GM18951 (cell line): ENCODE results near the gene RTN4IP1.

Experiments
- POLR2A ChIP-seq: IDR thresholded peaks from 4 replicates; pipeline ENCODE4 v1.6.1; 2011; ENCODE audit warnings: mild to moderate bottlenecking; ENCODE audit not compliant: insufficient read length, insufficient read depth; ENCODE audit errors: extremely low read depth
- in situ Hi-C: fragments of 300-500 bp; cut with MboI; formaldehyde crosslinking; loops from one replicate; pipeline ENCODE4 v1.12.0; 2022; ENCODE audit warnings: low sequenced_read_pairs, mixed read lengths, inconsistent platforms; ENCODE audit not compliant: unreplicated experiment

RTN4IP1 gene

DNA sequence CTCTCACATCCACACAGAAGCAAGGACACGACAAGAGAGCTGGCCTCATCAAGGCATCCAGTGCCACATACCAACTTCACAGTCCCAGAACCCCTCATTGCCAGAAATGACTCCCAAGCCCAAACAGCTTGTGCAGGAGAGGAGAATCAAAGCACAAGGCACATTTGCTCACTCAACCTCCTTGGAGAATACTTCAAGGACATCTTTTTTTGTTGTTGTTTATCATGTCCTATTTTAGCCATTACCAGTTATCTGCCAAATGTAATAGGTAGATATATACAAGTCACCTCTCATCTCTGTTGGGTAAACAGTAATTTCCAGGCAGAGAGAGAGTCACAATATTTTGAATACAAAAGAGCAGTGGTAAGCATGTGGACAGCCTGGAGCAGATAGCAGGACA is 47.8 kb downstream of the RTN4IP1 start:
- in situ Hi-C loops, result loop anchor here (25.0 kb wide), 1 partner anchor 406 kb away; no protein-coding TSS in a partner anchor
- TF ChIP-seq POLR2A, result no peak

DNA sequence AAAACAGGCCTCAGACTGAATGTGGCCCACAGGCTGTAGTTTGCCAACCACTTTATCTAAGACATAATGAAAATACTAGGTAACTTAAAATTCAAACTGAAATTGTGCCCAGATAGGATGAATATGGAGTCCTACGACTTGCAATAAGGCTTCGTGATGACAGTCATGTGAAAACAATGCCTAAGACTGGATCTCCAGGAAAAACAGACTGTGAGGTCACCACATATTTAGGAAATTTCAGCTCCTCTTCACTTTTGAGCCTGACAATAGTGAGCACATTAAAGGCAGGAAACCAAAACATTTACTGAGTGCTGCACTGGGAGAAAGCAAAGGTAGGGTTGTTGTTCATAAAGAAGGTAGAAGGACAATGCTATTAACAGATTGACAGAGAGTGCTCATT is 50.0 kb downstream of the RTN4IP1 start:
- TF ChIP-seq POLR2A, result no peak
- in situ Hi-C loops, result loop anchor here (25.0 kb wide), 1 partner anchor 408 kb away; no protein-coding TSS in a partner anchor

DNA sequence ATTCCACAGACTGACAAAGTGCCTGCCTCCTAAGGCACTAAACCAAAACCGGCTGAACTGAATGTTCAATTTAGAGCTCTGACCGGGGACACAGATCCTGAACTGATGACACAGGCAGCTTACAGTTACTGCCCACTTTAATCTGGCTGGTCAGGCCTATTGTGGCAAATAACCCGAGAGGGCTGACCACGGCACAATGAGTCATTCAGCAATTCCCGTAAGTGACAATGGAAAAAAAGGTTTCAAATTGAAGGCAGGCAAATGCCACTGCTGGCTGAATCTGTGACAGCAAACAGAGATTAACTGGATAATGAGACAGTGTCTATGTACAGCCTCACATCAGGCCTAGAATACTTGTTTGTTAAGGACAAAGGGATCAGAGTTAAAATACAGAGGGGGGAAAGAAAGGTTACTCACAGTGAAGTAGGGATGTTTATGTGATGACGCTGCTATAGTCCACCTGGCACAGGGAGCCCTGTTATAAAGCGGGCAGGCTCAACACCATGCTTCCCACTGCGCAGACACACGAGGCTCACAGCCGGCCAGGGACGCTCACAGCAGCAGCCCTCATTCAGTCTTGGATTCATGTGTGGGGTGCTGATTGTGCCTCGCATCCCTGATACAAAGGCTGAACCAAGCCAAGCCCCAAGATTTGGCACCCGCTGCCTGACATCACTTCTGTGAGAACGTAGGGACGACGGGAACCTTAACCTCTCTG is 54.4 kb downstream of the RTN4IP1 start:
- no peak for TF ChIP-seq POLR2A
- in situ Hi-C loops, result loop anchor here (25.0 kb wide), 1 partner anchor 412 kb away; no protein-coding TSS in a partner anchor

DNA sequence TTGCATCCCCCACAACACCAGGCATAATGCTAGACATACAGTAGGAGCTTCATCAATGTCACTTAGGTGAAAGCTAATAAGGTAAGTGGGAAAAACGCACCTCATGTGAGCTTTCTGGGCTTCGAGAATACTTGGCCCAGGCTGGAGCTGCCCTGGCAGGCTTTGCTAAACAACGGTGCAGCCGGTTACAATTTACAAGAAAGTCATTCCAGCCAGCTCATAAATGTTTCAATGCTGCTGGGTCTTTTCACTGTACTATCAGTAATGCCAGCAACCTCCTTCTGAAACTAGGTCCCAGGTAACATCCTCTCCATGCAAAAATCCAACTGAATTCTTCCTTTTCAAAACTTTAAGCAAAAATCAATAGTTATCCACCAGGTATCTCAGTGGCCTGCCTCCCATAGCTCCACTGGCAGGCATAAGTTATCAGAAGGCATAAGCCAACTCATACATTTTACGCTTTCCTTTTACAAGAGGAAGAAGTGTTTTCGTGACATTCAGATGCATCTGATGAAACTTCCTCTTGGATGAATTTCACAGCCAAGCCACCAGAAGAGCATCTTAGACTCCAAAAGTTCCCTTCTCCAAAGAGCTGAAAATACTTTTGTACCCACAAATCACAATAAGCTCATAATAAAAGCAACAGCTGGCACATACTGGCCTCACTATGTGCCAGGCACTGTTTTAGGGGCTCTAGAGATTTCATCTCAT is 56.3 kb downstream of the RTN4IP1 start:
- in situ Hi-C loops, result no loop called here
- TF ChIP-seq POLR2A, result no peak

DNA sequence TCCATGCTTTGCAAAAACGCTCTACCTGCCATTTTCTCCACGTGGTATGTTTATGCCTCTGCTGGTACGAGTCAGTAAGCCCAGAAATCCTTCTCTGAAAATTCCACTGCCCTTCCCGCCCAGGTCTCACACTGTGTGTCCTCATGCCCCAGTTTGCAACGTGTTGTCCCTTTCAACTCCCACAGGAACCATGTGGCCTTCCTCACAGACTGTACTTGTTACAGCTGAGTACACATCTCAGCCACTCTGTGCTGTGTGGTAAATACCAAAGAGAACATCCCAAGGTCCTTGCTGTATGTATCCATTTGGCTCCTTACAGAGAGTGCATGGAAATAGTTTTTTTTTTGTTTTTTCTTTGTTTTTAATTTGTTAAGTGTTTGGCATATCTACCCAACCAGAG is 56.9 kb downstream of the RTN4IP1 start:
- TF ChIP-seq POLR2A, result no peak
- in situ Hi-C loops, result no loop called here

DNA sequence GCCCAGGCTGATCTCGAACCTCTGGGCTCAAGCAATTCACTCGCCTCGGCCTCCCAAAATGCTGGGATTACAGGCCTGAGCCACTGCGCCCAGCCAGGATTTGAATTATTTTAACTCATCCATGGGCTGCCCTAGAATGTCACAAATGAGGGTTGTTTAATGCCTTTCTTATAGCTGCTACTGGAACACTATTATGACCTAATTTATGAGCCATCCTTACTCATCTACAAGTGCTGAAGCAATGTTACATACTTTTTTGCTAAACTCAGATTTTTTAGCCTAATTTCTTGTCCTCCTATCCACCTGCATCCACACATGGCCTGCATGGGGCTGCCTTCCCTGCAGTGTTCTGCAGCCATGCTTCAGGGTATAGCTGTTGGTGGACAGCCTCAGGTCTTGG is 59.9 kb downstream of the RTN4IP1 start:
- in situ Hi-C loops, result loop anchor here (5.0 to 10.0 kb wide), 2 partner anchors 122 to 225 kb away; no protein-coding TSS in a partner anchor
- no peak for TF ChIP-seq POLR2A

DNA sequence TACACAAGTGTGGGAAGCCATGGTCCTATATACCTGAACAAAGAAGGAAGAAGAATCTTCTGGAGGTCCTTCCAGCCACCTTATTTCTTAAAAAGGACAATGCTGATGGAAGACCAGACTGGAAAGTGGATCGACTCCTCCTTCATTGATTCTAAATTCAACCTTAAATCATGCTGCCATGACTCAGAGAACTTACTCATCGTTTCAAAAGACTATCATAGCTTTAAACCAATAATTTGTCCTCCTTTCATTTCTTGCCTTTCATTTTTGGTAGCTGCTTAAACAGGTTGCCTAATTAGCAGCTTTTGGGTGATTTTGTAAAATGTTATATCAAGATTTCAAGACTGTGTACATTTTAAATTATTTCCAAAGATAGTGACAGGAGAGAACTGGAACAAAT is 60.8 kb downstream of the RTN4IP1 start:
- TF ChIP-seq POLR2A, result no peak
- in situ Hi-C loops, result loop anchor here (5.0 to 10.0 kb wide), 2 partner anchors 121 to 224 kb away; no protein-coding TSS in a partner anchor

DNA sequence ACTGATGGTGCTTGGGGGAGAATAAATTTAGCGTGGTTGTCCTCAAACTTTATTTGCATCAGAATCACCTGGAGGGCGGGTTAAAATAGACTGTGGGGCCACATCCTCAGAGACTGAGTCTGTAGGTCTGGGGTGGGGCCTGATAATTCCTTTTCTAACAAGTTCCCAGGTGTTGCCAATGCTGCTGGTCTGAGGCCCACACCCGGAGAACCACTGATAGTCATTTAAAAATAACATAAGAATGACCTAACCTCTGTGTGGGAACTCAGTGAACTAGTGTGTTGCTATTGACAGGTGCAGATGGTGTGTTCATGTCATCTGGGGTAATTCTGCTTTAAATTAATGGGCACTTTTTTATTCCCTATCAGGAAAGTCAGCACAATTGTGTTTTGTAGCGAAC is 64.8 kb downstream of the RTN4IP1 start:
- no peak for TF ChIP-seq POLR2A
- in situ Hi-C loops, result loop anchor here (10.0 kb wide), 1 partner anchor 220 kb away; no protein-coding TSS in a partner anchor

DNA sequence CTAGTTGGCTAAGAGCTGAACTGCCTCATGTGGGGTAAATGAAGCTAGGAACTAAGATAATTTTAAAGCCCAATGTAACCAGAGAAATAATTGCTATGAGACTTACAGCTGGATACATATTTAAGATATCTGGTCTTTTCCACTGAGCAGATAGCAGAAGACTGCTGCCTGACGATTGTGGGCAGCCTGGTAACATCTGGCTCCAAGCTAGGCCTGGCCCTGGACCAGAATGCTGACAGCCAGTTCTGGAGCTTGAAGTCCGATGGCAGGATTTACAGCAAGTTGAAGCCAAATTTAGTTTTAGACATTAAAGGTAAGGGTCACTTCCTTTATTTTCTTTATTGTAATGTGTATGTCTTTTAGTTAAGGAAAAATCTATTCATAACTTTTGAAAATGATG is 65.7 kb downstream of the RTN4IP1 start:
- in situ Hi-C loops, result loop anchor here (10.0 kb wide), 1 partner anchor 219 kb away; no protein-coding TSS in a partner anchor
- no peak for TF ChIP-seq POLR2A

DNA sequence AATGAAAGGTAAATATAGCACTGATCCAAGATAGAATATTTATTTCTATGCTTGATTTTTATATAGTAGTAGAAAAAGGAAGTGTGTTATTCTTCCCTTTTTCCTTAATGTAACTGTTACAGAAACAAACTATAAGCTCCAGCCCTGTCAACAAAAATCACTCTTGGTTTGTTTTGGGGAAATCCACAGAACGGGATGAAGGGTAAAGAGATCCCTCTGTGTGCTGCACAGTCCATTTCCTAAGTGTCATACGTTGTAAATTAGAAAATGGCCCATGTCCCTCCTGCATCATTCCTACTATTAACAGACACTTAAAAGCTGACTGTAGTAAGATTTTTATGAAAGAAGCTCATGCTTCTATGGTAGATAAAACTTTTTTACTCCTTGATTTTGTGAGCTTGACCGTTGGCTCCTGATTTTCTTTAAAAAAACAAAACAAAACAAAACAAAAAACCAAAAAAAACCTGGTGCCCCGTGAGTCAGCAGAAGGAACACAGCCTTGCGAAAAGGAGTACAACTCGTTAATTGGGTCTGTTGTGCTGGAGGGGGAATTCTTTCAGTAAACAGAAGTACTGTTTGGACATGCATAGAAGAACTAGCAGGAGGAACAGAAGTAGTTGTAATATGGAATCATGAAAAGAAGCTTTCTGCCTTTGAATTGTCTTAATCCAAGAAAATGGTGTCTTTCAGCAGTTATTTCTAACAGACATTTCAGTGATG is 67.5 kb downstream of the RTN4IP1 start:
- TF ChIP-seq POLR2A, result no peak
- in situ Hi-C loops, result loop anchor here (10.0 kb wide), 1 partner anchor 217 kb away; no protein-coding TSS in a partner anchor

DNA sequence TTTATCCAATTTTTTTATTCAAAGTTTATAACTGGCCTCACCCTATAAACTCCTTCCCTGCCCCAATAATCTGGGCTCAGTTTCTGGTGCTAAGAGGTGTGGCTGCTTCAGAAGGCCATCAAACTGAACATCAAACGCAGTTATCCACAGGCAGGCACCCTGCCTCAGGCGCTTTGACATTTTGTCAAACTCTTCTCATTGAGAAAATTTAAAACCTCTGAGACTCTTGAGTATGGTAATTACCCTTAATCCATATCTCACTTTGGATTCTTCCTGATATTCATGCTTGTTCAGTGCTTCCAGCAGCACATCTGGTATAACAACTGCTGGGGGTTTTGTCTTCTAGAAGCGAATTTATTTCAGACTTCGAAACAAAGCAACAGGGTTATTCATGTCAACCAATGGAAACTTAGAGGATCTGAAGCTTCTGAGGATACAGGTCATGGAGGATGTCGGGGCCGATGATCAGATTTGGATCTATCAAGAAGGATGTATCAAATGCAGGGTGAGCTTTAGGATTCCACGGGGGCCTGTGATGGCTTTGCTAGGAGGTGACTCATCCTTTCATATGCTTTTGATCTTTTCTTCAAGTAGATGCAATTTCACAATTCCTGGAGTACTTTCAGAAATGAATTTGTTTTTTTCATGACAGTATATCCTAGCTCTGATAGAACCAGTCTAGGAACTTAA is 68.2 kb downstream of the RTN4IP1 start:
- TF ChIP-seq POLR2A, result no peak
- in situ Hi-C loops, result loop anchor here (10.0 kb wide), 1 partner anchor 216 kb away; no protein-coding TSS in a partner anchor

DNA sequence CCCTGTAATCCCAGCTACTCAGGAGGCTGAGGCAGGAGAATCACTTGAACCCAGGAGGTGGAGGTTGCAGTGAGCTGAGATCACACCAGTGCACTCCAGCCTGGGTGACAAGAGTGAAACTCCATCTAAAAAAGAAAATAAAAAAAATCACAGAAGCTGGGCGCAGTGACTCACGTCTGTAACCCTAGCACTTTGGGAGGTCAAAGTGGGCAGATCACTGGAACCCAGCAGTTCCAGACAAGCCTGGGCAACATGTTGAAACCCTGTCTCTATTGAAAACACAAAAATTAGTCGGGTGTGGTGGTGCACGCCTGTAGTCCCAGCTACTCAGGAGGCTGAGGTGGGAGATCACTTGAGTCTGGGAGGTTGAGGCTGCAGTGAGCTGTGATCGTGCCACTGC is 69.6 kb downstream of the RTN4IP1 start:
- in situ Hi-C loops, result loop anchor here (10.0 kb wide), 1 partner anchor 215 kb away; no protein-coding TSS in a partner anchor
